ENCODE results near the gene LMTK2.

LMTK2 gene

GRCh38 chr7:98137134-98137825, 30.6 kb downstream of the LMTK2 start:
- no peak overlapping the region for H2AFZ ChIP-seq
- H3K27me3 ChIP-seq (ENCODE audit: control insufficient read depth, insufficient read depth, low read length) = no peaks in the 10 kb centered on the region
- H3K4me1 ChIP-seq = peaks cover 9% of the 10 kb centered on the region
- H3K36me3 ChIP-seq (ENCODE audit: control insufficient read depth, insufficient read depth, low read length) = no peaks in the 10 kb centered on the region
- no peaks in the 10 kb centered on the region for H3K9me3 ChIP-seq (ENCODE audit: control insufficient read depth, low read length)
- no peak overlapping the region for H3K27ac ChIP-seq
- H3K4me2 ChIP-seq (ENCODE audit: low read length) = no peak overlapping the region
- no peaks in the 10 kb centered on the region for H3K79me2 ChIP-seq
- no peak overlapping the region for H3K4me3 ChIP-seq (ENCODE audit: low read depth, low read length)
- no peak for TF ChIP-seq CTCF (IDR thresholded peaks at IDR 0.05)
- H3K9ac ChIP-seq = no peak overlapping the region

GRCh38 chr7:98137826-98138151, 31.1 kb downstream of the LMTK2 start:
- Histone ChIP-seq H3K27me3 (ENCODE audit: control insufficient read depth, insufficient read depth, low read length) (no peaks in the 10 kb centered on the region), H3K4me3 (ENCODE audit: low read depth, low read length) (no peak overlapping the region), H3K36me3 (ENCODE audit: control insufficient read depth, insufficient read depth, low read length) (no peaks in the 10 kb centered on the region), H3K9ac (no peak overlapping the region), H3K27ac (no peak overlapping the region), H3K4me1 (peaks cover 9% of the 10 kb centered on the region), H2AFZ (no peak overlapping the region), H3K9me3 (ENCODE audit: control insufficient read depth, low read length) (no peaks in the 10 kb centered on the region), H3K79me2 (no peaks in the 10 kb centered on the region), H3K4me2 (ENCODE audit: low read length) (no peak overlapping the region)
- TF ChIP-seq CTCF (IDR thresholded peaks at IDR 0.05) = no peak

- Histone ChIP-seq H3K4me3 (ENCODE audit: low read depth, low read length) (no peak overlapping the region), H3K4me1 (peaks cover 9% of the 10 kb centered on the region), H3K9me3 (ENCODE audit: control insufficient read depth, low read length) (no peaks in the 10 kb centered on the region), H2AFZ (peak overlapping the region; percentile 40), H3K79me2 (no peaks in the 10 kb centered on the region), H3K27me3 (ENCODE audit: control insufficient read depth, insufficient read depth, low read length) (no peaks in the 10 kb centered on the region), H3K36me3 (ENCODE audit: control insufficient read depth, insufficient read depth, low read length) (no peaks in the 10 kb centered on the region), H3K27ac (peak overlapping the region; percentile 49), H3K9ac (no peak overlapping the region), H3K4me2 (ENCODE audit: low read length) (peak overlapping the region; percentile 41)
- TF ChIP-seq CTCF (IDR thresholded peaks at IDR 0.05) = no peak
Measured at GRCh38 chr7:98138672-98139071, 32.0 kb downstream of the LMTK2 start.

GRCh38 chr7:98142658-98143057, 36.0 kb downstream of the LMTK2 start:
- no peak overlapping the region for H2AFZ ChIP-seq
- peaks cover 2% of the 10 kb centered on the region for H3K79me2 ChIP-seq
- no peak overlapping the region for H3K27ac ChIP-seq
- H3K9ac ChIP-seq = no peak overlapping the region
- no peak overlapping the region for H3K4me3 ChIP-seq (ENCODE audit: low read depth, low read length)
- H3K9me3 ChIP-seq (ENCODE audit: control insufficient read depth, low read length) = no peaks in the 10 kb centered on the region
- TF ChIP-seq CTCF (IDR thresholded peaks at IDR 0.05) = no peak
- H3K4me1 ChIP-seq = peaks cover 9% of the 10 kb centered on the region
- H3K4me2 ChIP-seq (ENCODE audit: low read length) = no peak overlapping the region
- H3K27me3 ChIP-seq (ENCODE audit: control insufficient read depth, insufficient read depth, low read length) = no peaks in the 10 kb centered on the region
- no peaks in the 10 kb centered on the region for H3K36me3 ChIP-seq (ENCODE audit: control insufficient read depth, insufficient read depth, low read length)

GRCh38 chr7:98148607-98149006, 41.9 kb downstream of the LMTK2 start:
- no peaks in the 10 kb centered on the region for H3K9me3 ChIP-seq (ENCODE audit: control insufficient read depth, low read length)
- no peak overlapping the region for H3K9ac ChIP-seq
- no peak overlapping the region for H3K4me2 ChIP-seq (ENCODE audit: low read length)
- no peaks in the 10 kb centered on the region for H3K36me3 ChIP-seq (ENCODE audit: control insufficient read depth, insufficient read depth, low read length)
- H3K27me3 ChIP-seq (ENCODE audit: control insufficient read depth, insufficient read depth, low read length) = no peaks in the 10 kb centered on the region
- H3K4me1 ChIP-seq = no peaks in the 10 kb centered on the region
- no peak for TF ChIP-seq CTCF (IDR thresholded peaks at IDR 0.05)
- H3K79me2 ChIP-seq = peaks cover 25% of the 10 kb centered on the region
- H2AFZ ChIP-seq = no peak overlapping the region
- no peak overlapping the region for H3K4me3 ChIP-seq (ENCODE audit: low read depth, low read length)
- no peak overlapping the region for H3K27ac ChIP-seq

Measured in parathyroid adenoma (tissue), 2 donors.